ENCODE data around the gene DGCR2.

DNA sequence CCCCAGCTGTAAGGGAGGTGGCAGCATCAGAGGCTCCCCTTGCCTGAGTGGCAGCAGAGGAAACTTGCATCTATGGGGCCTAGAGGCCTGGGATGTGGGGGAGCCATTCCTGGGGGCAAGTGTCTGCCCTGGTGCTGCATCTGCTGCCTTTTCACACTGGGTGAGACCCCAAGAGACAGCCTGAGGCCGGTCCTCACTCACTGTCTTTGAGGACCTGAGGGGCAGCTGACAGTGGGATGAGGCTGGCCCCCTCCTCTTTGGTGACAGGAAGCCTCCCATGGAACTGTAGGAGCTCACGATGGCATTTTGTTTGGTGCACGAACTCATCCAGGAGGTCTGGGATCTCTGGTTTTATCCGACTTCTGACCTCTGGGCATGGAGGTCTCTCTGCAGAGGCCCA is 104.0 kb downstream of the DGCR2 start:
- TF ChIP-seq, protein P1, sequence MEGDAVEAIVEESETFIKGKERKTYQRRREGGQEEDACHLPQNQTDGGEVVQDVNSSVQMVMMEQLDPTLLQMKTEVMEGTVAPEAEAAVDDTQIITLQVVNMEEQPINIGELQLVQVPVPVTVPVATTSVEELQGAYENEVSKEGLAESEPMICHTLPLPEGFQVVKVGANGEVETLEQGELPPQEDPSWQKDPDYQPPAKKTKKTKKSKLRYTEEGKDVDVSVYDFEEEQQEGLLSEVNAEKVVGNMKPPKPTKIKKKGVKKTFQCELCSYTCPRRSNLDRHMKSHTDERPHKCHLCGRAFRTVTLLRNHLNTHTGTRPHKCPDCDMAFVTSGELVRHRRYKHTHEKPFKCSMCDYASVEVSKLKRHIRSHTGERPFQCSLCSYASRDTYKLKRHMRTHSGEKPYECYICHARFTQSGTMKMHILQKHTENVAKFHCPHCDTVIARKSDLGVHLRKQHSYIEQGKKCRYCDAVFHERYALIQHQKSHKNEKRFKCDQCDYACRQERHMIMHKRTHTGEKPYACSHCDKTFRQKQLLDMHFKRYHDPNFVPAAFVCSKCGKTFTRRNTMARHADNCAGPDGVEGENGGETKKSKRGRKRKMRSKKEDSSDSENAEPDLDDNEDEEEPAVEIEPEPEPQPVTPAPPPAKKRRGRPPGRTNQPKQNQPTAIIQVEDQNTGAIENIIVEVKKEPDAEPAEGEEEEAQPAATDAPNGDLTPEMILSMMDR (conservative IDR thresholded peaks at IDR 0.05; ENCODE audit: low read depth in 2 of 2): no peak
- TF ChIP-seq POLR2AphosphoS5 (IDR thresholded peaks at IDR 0.05; ENCODE audit: low read depth): no peak
- no peak for TF ChIP-seq ZNF114 (CRISPR knock-in tag; IDR thresholded peaks at IDR 0.05)
- TF ChIP-seq, protein P2, sequence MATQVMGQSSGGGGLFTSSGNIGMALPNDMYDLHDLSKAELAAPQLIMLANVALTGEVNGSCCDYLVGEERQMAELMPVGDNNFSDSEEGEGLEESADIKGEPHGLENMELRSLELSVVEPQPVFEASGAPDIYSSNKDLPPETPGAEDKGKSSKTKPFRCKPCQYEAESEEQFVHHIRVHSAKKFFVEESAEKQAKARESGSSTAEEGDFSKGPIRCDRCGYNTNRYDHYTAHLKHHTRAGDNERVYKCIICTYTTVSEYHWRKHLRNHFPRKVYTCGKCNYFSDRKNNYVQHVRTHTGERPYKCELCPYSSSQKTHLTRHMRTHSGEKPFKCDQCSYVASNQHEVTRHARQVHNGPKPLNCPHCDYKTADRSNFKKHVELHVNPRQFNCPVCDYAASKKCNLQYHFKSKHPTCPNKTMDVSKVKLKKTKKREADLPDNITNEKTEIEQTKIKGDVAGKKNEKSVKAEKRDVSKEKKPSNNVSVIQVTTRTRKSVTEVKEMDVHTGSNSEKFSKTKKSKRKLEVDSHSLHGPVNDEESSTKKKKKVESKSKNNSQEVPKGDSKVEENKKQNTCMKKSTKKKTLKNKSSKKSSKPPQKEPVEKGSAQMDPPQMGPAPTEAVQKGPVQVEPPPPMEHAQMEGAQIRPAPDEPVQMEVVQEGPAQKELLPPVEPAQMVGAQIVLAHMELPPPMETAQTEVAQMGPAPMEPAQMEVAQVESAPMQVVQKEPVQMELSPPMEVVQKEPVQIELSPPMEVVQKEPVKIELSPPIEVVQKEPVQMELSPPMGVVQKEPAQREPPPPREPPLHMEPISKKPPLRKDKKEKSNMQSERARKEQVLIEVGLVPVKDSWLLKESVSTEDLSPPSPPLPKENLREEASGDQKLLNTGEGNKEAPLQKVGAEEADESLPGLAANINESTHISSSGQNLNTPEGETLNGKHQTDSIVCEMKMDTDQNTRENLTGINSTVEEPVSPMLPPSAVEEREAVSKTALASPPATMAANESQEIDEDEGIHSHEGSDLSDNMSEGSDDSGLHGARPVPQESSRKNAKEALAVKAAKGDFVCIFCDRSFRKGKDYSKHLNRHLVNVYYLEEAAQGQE (IDR thresholded peaks at IDR 0.05; ENCODE audit: unreplicated experiment): no peak
- TF ChIP-seq EZH2 (IDR thresholded peaks at IDR 0.05; ENCODE audit: low read depth, unreplicated experiment): no peak
- no peak for TF ChIP-seq EZH2phosphoT487 (IDR thresholded peaks at IDR 0.05; ENCODE audit: unreplicated experiment)
- TF ChIP-seq STAT1 (IDR thresholded peaks at IDR 0.05; ENCODE audit: unreplicated experiment): no peak
- TF ChIP-seq CREB1 (CRISPR knock-in tag; IDR thresholded peaks at IDR 0.05; ENCODE audit: low read depth): no peak
- no peak for TF ChIP-seq ZNF331 (CRISPR knock-in tag; IDR thresholded peaks at IDR 0.05; ENCODE audit: low read depth)
- TF ChIP-seq JUNB (IDR thresholded peaks at IDR 0.05; ENCODE audit: unreplicated experiment): no peak
- TF ChIP-seq, protein P3, sequence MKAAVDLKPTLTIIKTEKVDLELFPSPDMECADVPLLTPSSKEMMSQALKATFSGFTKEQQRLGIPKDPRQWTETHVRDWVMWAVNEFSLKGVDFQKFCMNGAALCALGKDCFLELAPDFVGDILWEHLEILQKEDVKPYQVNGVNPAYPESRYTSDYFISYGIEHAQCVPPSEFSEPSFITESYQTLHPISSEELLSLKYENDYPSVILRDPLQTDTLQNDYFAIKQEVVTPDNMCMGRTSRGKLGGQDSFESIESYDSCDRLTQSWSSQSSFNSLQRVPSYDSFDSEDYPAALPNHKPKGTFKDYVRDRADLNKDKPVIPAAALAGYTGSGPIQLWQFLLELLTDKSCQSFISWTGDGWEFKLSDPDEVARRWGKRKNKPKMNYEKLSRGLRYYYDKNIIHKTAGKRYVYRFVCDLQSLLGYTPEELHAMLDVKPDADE (IDR thresholded peaks at IDR 0.05): no peak
- no peak for TF ChIP-seq NANOG (IDR thresholded peaks at IDR 0.05; ENCODE audit: borderline replicate concordance)

All from GM23338 (cell line).